ENCODE results near the gene CYB5B. TPM values are rescaled to one million over a fixed set of nuclear protein-coding genes. Genes with fewer than 3 reads are reported as not detected.

The CYB5B gene
- total RNA-seq, 1 donor: 23.4 TPM

DNA sequence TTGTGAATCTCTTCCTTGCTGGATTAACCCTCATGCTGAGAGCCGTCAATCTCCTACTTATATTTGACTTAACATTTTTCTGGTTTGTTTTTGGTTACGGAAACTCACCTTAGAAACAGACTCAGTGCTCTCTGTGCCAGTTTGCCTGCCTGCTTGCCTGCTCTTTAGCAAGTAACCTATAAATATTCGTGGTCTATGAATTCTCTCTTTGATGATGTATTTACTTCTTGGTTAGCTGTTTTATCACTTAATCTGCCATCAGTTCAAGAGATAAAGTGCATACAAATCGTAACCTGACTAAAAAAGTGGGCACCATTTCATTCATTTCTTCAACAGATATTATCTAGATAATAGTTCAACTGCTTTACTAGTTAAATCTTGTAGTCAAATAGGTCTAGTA, 26.7 kb downstream of the CYB5B start:
- no peaks in the 10 kb centered on the region for H3K27me3 ChIP-seq (ENCODE audit: insufficient read depth, low read length)
- H3K9me3 ChIP-seq (ENCODE audit: low read depth, low read length): no peaks in the 10 kb centered on the region
- no peak overlapping the region for H3K4me3 ChIP-seq (ENCODE audit: low read length)
- H3K4me1 ChIP-seq (ENCODE audit: insufficient read depth, low read length): peaks cover 6% of the 10 kb centered on the region

DNA sequence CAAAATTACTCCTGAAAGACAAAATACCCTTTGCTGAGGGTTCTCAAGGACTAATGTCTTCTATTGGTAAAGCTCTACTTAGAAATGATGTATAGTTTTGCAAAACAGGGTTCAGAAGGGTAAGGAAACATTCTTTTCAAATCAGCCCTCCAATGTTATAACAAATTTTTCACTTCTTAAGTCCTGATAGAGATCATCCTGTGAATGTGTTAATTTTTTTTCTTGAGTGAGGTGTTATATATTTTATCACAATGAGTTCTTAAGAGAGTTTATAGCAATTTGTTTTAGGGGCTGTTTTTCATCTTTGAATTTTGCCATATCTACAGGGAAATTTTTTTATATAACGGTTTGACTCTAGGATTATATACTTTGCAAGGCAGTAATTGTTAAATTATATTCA, 29.5 kb downstream of the CYB5B start:
- Histone ChIP-seq H3K9me3 (ENCODE audit: low read depth, low read length) (no peaks in the 10 kb centered on the region), H3K27me3 (ENCODE audit: insufficient read depth, low read length) (no peaks in the 10 kb centered on the region), H3K4me1 (ENCODE audit: insufficient read depth, low read length) (peaks cover 6% of the 10 kb centered on the region), H3K4me3 (ENCODE audit: low read length) (no peak overlapping the region)

DNA sequence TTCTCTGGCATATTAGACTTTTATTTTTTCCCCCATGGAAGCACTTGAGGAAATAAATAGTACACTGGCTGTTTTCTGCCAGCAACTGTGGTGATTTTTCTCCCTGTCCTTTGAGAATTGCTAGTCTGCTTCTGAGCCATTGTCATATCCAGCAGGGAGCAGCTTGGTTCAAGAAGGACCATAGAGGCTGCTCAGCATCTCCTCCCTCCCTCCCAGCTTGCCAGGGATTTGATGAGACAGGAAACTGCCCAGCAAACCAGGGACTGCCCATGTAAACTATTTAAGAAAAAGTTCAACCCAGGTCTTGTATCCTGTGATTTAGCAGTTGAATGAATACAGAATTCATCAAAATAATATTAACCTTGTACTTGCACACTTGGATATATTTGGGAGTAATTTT, 39.5 kb downstream of the CYB5B start:
- Histone ChIP-seq H3K4me1 (ENCODE audit: insufficient read depth, low read length) (peaks cover 13% of the 10 kb centered on the region), H3K9me3 (ENCODE audit: low read depth, low read length) (no peaks in the 10 kb centered on the region), H3K4me3 (ENCODE audit: low read length) (no peak overlapping the region), H3K27me3 (ENCODE audit: insufficient read depth, low read length) (peaks cover 42% of the 10 kb centered on the region)

- no peak overlapping the region for H3K4me3 ChIP-seq (ENCODE audit: low read length)
These were observed 40.8 kb downstream of the CYB5B start for GRCh38 chr16:69465083-69465721.

GRCh38 chr16:69465881-69466280, 41.5 kb downstream of the CYB5B start:
- Histone ChIP-seq H3K4me3 (ENCODE audit: low read length) (no peak overlapping the region), H3K9me3 (ENCODE audit: low read depth, low read length) (no peaks in the 10 kb centered on the region), H3K4me1 (ENCODE audit: insufficient read depth, low read length) (peaks cover 33% of the 10 kb centered on the region), H3K27me3 (ENCODE audit: insufficient read depth, low read length) (peaks cover 43% of the 10 kb centered on the region)

More at GRCh38 chr16:69465083-69465721, 40.8 kb downstream of the CYB5B start:
- peaks cover 26% of the 10 kb centered on the region for H3K4me1 ChIP-seq (ENCODE audit: insufficient read depth, low read length)
- H3K27me3 ChIP-seq (ENCODE audit: insufficient read depth, low read length): peaks cover 43% of the 10 kb centered on the region
- H3K9me3 ChIP-seq (ENCODE audit: low read depth, low read length): no peaks in the 10 kb centered on the region

GRCh38 chr16:69466547-69466946, 42.1 kb downstream of the CYB5B start:
- Histone ChIP-seq H3K4me3 (ENCODE audit: low read length) (no peak overlapping the region), H3K9me3 (ENCODE audit: low read depth, low read length) (no peaks in the 10 kb centered on the region), H3K4me1 (ENCODE audit: insufficient read depth, low read length) (peaks cover 39% of the 10 kb centered on the region), H3K27me3 (ENCODE audit: insufficient read depth, low read length) (peaks cover 48% of the 10 kb centered on the region)

DNA sequence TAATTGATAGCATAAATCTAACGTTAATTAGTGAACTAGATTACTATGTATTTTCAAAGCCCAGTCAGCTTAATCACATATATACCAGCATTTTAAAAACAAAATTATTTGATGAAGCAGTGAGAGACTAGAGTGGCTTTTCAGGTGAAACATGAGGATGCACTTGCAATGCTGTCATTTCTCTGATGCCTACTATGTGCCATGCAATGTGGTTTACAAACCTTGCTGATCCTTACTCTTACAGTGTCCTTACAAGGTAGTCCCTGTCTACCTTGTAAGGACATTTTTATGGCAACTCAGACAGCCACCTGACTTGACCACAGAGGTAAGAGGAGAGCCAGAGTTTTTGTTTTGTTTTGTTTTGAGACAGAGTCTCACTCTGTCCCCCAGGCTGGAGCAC, 42.7 kb downstream of the CYB5B start:
- H3K27me3 ChIP-seq (ENCODE audit: insufficient read depth, low read length): peaks cover 51% of the 10 kb centered on the region
- H3K4me3 ChIP-seq (ENCODE audit: low read length): no peak overlapping the region
- no peaks in the 10 kb centered on the region for H3K9me3 ChIP-seq (ENCODE audit: low read depth, low read length)
- H3K4me1 ChIP-seq (ENCODE audit: insufficient read depth, low read length): peaks cover 39% of the 10 kb centered on the region

GRCh38 chr16:69467531-69468204, 43.2 kb downstream of the CYB5B start:
- no peak overlapping the region for H3K4me3 ChIP-seq (ENCODE audit: low read length)
- H3K4me1 ChIP-seq (ENCODE audit: insufficient read depth, low read length): peaks cover 39% of the 10 kb centered on the region
- H3K27me3 ChIP-seq (ENCODE audit: insufficient read depth, low read length): peaks cover 57% of the 10 kb centered on the region
- no peaks in the 10 kb centered on the region for H3K9me3 ChIP-seq (ENCODE audit: low read depth, low read length)

DNA sequence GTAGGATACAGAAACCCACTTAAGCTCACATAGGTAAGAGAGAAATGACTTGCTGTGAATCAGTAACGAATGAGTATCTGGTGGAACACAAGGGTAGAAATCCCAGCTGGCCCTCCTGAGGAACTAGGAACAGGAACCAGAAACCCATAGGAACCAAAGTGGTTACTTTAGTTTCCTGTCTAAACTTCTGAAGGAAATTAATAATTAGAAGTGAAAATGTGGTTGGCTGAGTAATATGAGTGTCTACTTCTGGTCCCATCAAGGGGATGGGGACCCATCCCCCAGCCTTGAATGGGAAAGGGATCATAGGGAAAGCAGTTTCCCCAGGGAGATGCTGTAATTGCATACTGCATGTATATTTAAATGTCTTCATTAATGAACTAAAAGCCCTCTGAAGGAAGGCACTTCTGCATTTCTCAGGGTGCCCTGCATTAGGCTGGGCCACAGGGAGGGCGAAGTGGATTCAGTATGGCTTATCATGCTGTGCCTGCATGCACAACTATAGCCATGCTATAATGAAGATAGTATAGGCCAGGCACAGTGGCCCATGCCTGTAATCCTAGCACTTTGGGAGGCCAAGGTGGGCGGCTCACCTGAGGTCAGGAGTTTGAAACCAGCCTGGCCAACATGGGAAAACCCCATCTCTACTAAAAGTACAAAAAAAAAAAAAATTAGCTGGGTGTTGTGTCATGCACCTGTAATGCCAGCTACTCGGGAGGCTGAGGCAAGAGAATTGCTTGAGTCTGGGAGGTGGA, 45.6 kb downstream of the CYB5B start:
- Histone ChIP-seq H3K4me1 (ENCODE audit: insufficient read depth, low read length) (peaks cover 35% of the 10 kb centered on the region), H3K4me3 (ENCODE audit: low read length) (no peak overlapping the region), H3K27me3 (ENCODE audit: insufficient read depth, low read length) (peaks cover 63% of the 10 kb centered on the region), H3K9me3 (ENCODE audit: low read depth, low read length) (no peaks in the 10 kb centered on the region)

GRCh38 chr16:69471121-69471520, 46.7 kb downstream of the CYB5B start:
- H3K4me1 ChIP-seq (ENCODE audit: insufficient read depth, low read length): peaks cover 26% of the 10 kb centered on the region
- no peaks in the 10 kb centered on the region for H3K9me3 ChIP-seq (ENCODE audit: low read depth, low read length)
- no peak overlapping the region for H3K4me3 ChIP-seq (ENCODE audit: low read length)
- H3K27me3 ChIP-seq (ENCODE audit: insufficient read depth, low read length): peaks cover 53% of the 10 kb centered on the region

DNA sequence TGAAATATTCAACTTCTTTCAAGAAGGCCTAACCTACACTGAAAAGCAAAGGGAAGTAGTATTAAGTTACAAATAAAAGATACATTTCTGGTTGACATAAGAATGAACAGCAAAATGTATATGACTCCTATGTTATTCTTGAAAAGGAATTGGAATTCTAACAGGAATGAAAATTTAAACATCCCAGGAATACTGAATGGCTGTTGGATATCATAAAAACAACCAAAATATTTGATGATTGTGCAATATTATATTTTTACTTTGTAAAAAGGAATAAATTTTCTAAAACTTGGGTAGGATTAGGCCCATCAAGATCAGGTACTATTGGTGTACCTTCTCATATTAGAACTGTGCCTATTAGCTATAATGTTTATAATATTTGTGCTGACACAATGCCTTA, 50.0 kb downstream of the CYB5B start:
- Histone ChIP-seq H3K9me3 (ENCODE audit: low read depth, low read length) (no peaks in the 10 kb centered on the region), H3K27me3 (ENCODE audit: insufficient read depth, low read length) (peaks cover 50% of the 10 kb centered on the region), H3K4me1 (ENCODE audit: insufficient read depth, low read length) (peaks cover 21% of the 10 kb centered on the region)

DNA sequence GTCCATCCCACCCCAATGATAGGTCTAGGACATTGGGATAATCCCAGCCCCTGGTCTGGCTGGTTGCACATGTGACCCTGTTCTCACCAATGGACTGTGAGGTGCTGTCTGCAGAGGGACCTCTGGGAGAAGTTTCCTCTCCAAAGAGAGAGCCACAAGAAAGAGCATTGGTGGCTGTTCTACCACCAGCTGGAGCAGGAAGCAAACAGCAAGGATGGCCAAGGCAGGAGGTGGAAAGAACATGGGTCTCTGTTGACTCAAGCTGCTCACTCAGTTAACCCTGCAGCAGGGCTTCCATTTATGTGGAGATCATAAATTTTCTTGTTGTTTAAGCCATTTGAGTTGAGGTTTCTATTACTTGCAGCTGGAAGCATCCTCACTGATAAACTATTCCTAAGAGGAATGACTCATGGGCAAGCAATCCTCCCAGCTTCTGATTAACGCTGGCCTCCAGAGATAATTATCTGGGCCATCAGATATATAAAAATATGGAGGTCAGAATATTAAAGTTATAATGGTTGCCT, 52.6 kb downstream of the CYB5B start:
- H3K9me3 ChIP-seq (ENCODE audit: low read depth, low read length): no peaks in the 10 kb centered on the region
- H3K4me3 ChIP-seq (ENCODE audit: low read length): no peak overlapping the region
- peaks cover 46% of the 10 kb centered on the region for H3K27me3 ChIP-seq (ENCODE audit: insufficient read depth, low read length)
- H3K4me1 ChIP-seq (ENCODE audit: insufficient read depth, low read length): no peaks in the 10 kb centered on the region

More for the DNA sequence above, 50.0 kb downstream of the CYB5B start:
- no peak overlapping the region for H3K4me3 ChIP-seq (ENCODE audit: low read length)

DNA sequence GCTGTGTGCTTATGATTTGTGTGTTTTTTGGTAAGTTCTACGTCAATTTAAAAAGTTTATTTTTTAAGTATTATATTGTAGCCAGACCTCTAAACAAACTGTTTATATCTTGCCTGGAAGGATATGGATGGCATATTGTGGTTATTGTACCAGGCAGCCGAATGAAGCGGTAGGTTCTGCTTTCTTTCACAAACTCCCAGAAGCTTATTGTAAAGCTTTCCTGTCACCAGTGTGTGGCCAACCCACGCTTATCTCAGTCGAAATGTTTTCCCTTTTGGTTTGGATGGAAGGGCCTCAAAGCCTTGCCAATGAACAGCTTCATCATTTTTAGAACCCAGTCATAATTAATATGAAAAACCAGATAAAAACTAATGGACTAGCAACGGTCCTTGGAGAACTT, 53.1 kb downstream of the CYB5B start:
- peaks cover 41% of the 10 kb centered on the region for H3K27me3 ChIP-seq (ENCODE audit: insufficient read depth, low read length)
- H3K9me3 ChIP-seq (ENCODE audit: low read depth, low read length): no peaks in the 10 kb centered on the region
- H3K4me1 ChIP-seq (ENCODE audit: insufficient read depth, low read length): no peaks in the 10 kb centered on the region
- H3K4me3 ChIP-seq (ENCODE audit: low read length): no peak overlapping the region

- Histone ChIP-seq H3K4me3 (ENCODE audit: low read length) (no peak overlapping the region), H3K27me3 (ENCODE audit: insufficient read depth, low read length) (peaks cover 30% of the 10 kb centered on the region), H3K9me3 (ENCODE audit: low read depth, low read length) (no peaks in the 10 kb centered on the region), H3K4me1 (ENCODE audit: insufficient read depth, low read length) (no peaks in the 10 kb centered on the region)
These were observed 54.3 kb downstream of the CYB5B start for GRCh38 chr16:69478685-69479084.

DNA sequence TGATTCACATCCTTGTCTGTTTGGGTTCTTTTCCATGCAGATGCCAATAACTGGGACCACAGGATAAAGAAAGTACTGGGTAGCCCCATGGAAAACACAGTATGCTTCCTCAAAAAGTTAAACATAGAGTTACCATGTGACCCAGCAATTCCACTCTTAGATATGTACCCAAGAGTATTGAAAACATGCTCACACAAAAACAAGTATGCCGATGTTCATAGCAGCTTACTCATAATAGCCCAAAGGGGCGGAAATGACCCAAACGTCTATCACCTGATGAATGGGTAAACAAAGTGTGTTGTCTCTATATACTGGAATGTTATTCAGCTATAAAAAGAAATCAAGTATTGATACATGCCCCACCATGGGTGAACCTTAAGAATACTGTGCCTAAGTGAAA, 55.4 kb downstream of the CYB5B start:
- Histone ChIP-seq H3K9me3 (ENCODE audit: low read depth, low read length) (no peaks in the 10 kb centered on the region), H3K4me1 (ENCODE audit: insufficient read depth, low read length) (no peaks in the 10 kb centered on the region), H3K27me3 (ENCODE audit: insufficient read depth, low read length) (peaks cover 28% of the 10 kb centered on the region), H3K4me3 (ENCODE audit: low read length) (no peak overlapping the region)

Measured in mononuclear cell (primary cell).